Measurements from ENCODE around the gene POLR1C. TPM values are rescaled to one million over a fixed set of nuclear protein-coding genes. Genes with fewer than 3 reads are reported as not detected.

Gene POLR1C
- total and polyA plus RNA-seq, 4 donors = 10.8 to 24.3 (median 19.0) TPM

- Histone ChIP-seq H3K4me1 (ENCODE audit: control insufficient read depth in 4 of 4, insufficient read depth in 4 of 4, low read length in 3 of 4) (peaks cover 4 to 8% (median 7%) of the 10 kb centered on the region in 4 donors), H3K36me3 (ENCODE audit: control insufficient read depth in 4 of 4, insufficient read depth in 3 of 4, low read depth in 1 of 4, low read length in 3 of 4) (peaks cover 16 to 75% (median 59%) of the 10 kb centered on the region in 4 donors), H3K27me3 (ENCODE audit: control insufficient read depth in 4 of 4, insufficient read depth in 4 of 4, low read length in 3 of 4) (no peaks in the 10 kb centered on the region), H3K9ac (ENCODE audit: low read depth in 1 of 2, low read length in 2 of 2) (no peak overlapping the region), H3K9me3 (ENCODE audit: control insufficient read depth in 4 of 4, low read length in 3 of 4) (no peaks in the 10 kb centered on the region), H3K27ac (ENCODE audit: low read depth in 1 of 2, low read length in 2 of 2) (no peak overlapping the region), H3K4me3 (ENCODE audit: low read depth in 1 of 3, low read length in 3 of 3) (no peak overlapping the region)
- 87% methylated on average over 8 of the region's 8 CpGs for WGBS
- no peak for DNase-seq (ENCODE audit: low spot score)
- TF ChIP-seq HNF4G (IDR thresholded peaks at IDR 0.05) (no peak), CTCF (IDR thresholded peaks at IDR 0.05; ENCODE audit: low read depth, low read length, missing input control) (no peak), ZBTB33 (IDR thresholded peaks at IDR 0.05) (no peak), NR2F2 (IDR thresholded peaks at IDR 0.05) (no peak), MAX (IDR thresholded peaks at IDR 0.05) (no peak), FOXA1 (IDR thresholded peaks at IDR 0.05) (no peak), YY1 (IDR thresholded peaks at IDR 0.05) (no peak), JUND (IDR thresholded peaks at IDR 0.05) (no peak), EGR1 (IDR thresholded peaks at IDR 0.05; ENCODE audit: low read depth in 2 of 2) (no peak), GABPA (IDR thresholded peaks at IDR 0.05 in 1 of 2, conservative IDR thresholded peaks at IDR 0.05 in 1 of 2) (no peak), HNF4A (conservative IDR thresholded peaks at IDR 0.05) (no peak), REST (IDR thresholded peaks at IDR 0.05) (no peak), ATF3 (IDR thresholded peaks at IDR 0.05) (no peak), RXRA (IDR thresholded peaks at IDR 0.05) (no peak), TAF1 (conservative IDR thresholded peaks at IDR 0.05) (no peak), RAD21 (IDR thresholded peaks at IDR 0.05) (no peak), FOXA2 (IDR thresholded peaks at IDR 0.05) (no peak), SP1 (IDR thresholded peaks at IDR 0.05) (no peak)
Observed at GRCh38 chr6:43522547-43523261, 5.8 kb downstream of the POLR1C start.

Data from liver (tissue), 9 donors.